CD14-positive monocyte (primary cell): Measurements from ENCODE around the gene BLNK. TPM values are rescaled to one million over a fixed set of nuclear protein-coding genes. Genes with fewer than 3 reads are reported as not detected.

Source experiments
- DNase-seq, 3 donors: peaks; one replicate each; pipeline ENCODE4 v3.0.0-alpha.2; 2011 to 2022
- H2AFZ ChIP-seq: 2 replicates; pipeline ENCODE4 v1.6.0; 2012; ENCODE audit warnings: mild to moderate bottlenecking, low read depth, low read length, inconsistent platforms; ENCODE audit not compliant: insufficient read depth, poor library complexity, severe bottlenecking
- H3K27ac ChIP-seq, 2 donors: 1 replicate in 1 of 2; 2 replicates in 1 of 2; pipeline ENCODE4 v1.5.1; 2012 to 2013; ENCODE audit warnings: low read length in 2 of 2, control low read depth in 1 of 2, inconsistent platforms in 1 of 2, low read depth in 1 of 2, mild to moderate bottlenecking in 1 of 2
- H3K27me3 ChIP-seq, 2 donors: one replicate each; pipeline versions ENCODE4 v1.6.0 to v1.6.1; 2011 to 2013; ENCODE audit warnings: low read length in 2 of 2; ENCODE audit not compliant: control insufficient read depth in 2 of 2, insufficient read depth in 2 of 2
- H3K36me3 ChIP-seq, 2 donors: replicated peaks in 1 of 2; 1 replicate in 1 of 2; 2 replicates in 1 of 2; pipeline versions ENCODE4 v1.5.1 to v1.6.1; 2012 to 2013; ENCODE audit warnings: low read length in 2 of 2, control low read depth in 1 of 2, inconsistent platforms in 1 of 2, mild to moderate bottlenecking in 1 of 2; ENCODE audit not compliant: insufficient read depth in 2 of 2, control insufficient read depth in 1 of 2
- H3K4me1 ChIP-seq, 2 donors: 1 replicate in 1 of 2; 2 replicates in 1 of 2; pipeline versions ENCODE4 v1.5.1 to v1.6.1; 2012 to 2013; ENCODE audit warnings: low read length in 2 of 2, control low read depth in 1 of 2, inconsistent platforms in 1 of 2, mild to moderate bottlenecking in 1 of 2, moderate library complexity in 1 of 2; ENCODE audit not compliant: insufficient read depth in 2 of 2, control insufficient read depth in 1 of 2
- H3K4me2 ChIP-seq: replicated peaks from 2 replicates; pipeline ENCODE3; 2012; ENCODE audit warnings: low read length, moderate library complexity, mild to moderate bottlenecking; ENCODE audit not compliant: poor library complexity, severe bottlenecking; ENCODE audit errors: extremely low read depth
- H3K4me3 ChIP-seq, 3 experiments: fragments of 200-600 bp in 1 of 3; sonication (generic) in 1 of 3; replicated peaks in 1 of 3; 1 replicate in 2 of 3; 2 replicates in 1 of 3; pipeline ENCODE4 v1.5.1; 2011 to 2013; ENCODE audit warnings: low read length in 3 of 3, mild to moderate bottlenecking in 3 of 3, control low read depth in 2 of 3, low read depth in 2 of 3, inconsistent platforms in 1 of 3, moderate library complexity in 1 of 3
- H3K79me2 ChIP-seq: 2 replicates; pipeline ENCODE4 v1.6.0; 2012; ENCODE audit warnings: mild to moderate bottlenecking, control low read depth, inconsistent platforms, low read length, moderate library complexity; ENCODE audit not compliant: insufficient read depth
- H3K9ac ChIP-seq: 2 replicates; pipeline ENCODE4 v1.6.0; 2017; ENCODE audit warnings: low read length, mild to moderate bottlenecking; ENCODE audit not compliant: insufficient read depth, poor library complexity, severe bottlenecking
- H3K9me3 ChIP-seq, 2 donors: replicated peaks in 1 of 2; 1 replicate in 1 of 2; 2 replicates in 1 of 2; pipeline versions ENCODE4 v1.5.1 to v1.6.1; 2012 to 2013; ENCODE audit warnings: low read length in 2 of 2, control low read depth in 1 of 2; ENCODE audit not compliant: control insufficient read depth in 1 of 2, insufficient read depth in 1 of 2
- H4K20me1 ChIP-seq: 2 replicates; pipeline ENCODE4 v1.6.0; 2012; ENCODE audit warnings: mild to moderate bottlenecking, low read length, control low read depth, moderate library complexity; ENCODE audit not compliant: insufficient read depth
- H3K27ac Mint-ChIP-seq, 7 donors: one replicate each; pipeline ENCODE4 v1.8.0; 2020; ENCODE audit warnings: mild to moderate bottlenecking in 7 of 7, mixed read lengths in 7 of 7, moderate library complexity in 6 of 7, inconsistent platforms in 2 of 7
- H3K27me3 Mint-ChIP-seq, 3 donors: one replicate each; pipeline ENCODE4 v1.8.0; 2021 to 2022; ENCODE audit warnings: low read depth in 3 of 3, mild to moderate bottlenecking in 3 of 3, mixed read lengths in 3 of 3, moderate library complexity in 3 of 3, inconsistent platforms in 1 of 3
- H3K36me3 Mint-ChIP-seq, 2 donors: one replicate each; pipeline ENCODE4 v1.8.0; 2020; ENCODE audit warnings: mixed read lengths in 2 of 2, inconsistent platforms in 1 of 2, mild to moderate bottlenecking in 1 of 2
- H3K4me1 Mint-ChIP-seq: one replicate; pipeline ENCODE4 v1.8.0; 2020; ENCODE audit warnings: mild to moderate bottlenecking, mixed read lengths
- H3K4me3 Mint-ChIP-seq, 2 donors: one replicate each; pipeline ENCODE4 v1.8.0; 2020; ENCODE audit warnings: mild to moderate bottlenecking in 2 of 2, mixed read lengths in 2 of 2, moderate library complexity in 1 of 2
- H3K9me3 Mint-ChIP-seq, 7 donors: one replicate each; pipeline ENCODE4 v1.8.0; 2020 to 2022; ENCODE audit warnings: mixed read lengths in 7 of 7, mild to moderate bottlenecking in 6 of 7, moderate library complexity in 6 of 7, inconsistent platforms in 2 of 7
- CTCF ChIP-seq: fragments of 200-600 bp; IDR thresholded peaks from one replicate; pipeline ENCODE4 v1.8.0; 2022; ENCODE audit warnings: antibody characterized with exemption, mild to moderate bottlenecking
- WGBS: methylation state at CpG from one replicate; pipeline ENCODE4 v1.1.5; 2013; ENCODE audit warnings: missing lambda C conversion rate; ENCODE audit not compliant: insufficient coverage; 5-methylcytosine and 5-hydroxymethylcytosine counted together
- intact Hi-C, 2 donors: fragments of 100-400 bp; cut with micrococcal nuclease; formaldehyde crosslinking; loops; one replicate each; pipeline versions ENCODE4 v1.15.0 to v1.15.1; 2023
- polyA plus RNA-seq, 3 donors: library from polyadenylated mRNA; depleted of rRNA in 1 of 3; unstranded in 2 of 3; stranded (reverse) in 1 of 3; fragments of 300-500 nt in 2 of 3; fragments of >200 nt in 1 of 3; fragmentation: Illumina TruSeq in 2 of 3; gene quantifications; 1 replicate in 2 of 3; 2 replicates in 1 of 3; pipeline ENCODE4 v1.2.3, GENCODE V29; 2012 to 2021

BLNK gene
- polyA plus RNA-seq, 3 donors, result 1.4 to 1.9 (median 1.5) TPM

- H3K36me3 Mint-ChIP-seq, result peaks cover 0 to 1% of the 10 kb centered on the region in 2 donors
- DNase-seq, result no peak
- Histone ChIP-seq H3K9ac (no peak overlapping the region), H3K27ac (no peak overlapping the region), H3K4me3 (no peak overlapping the region), H3K4me1 (peaks cover 26 to 30% of the 10 kb centered on the region in 2 donors), H4K20me1 (no peaks in the 10 kb centered on the region), H3K36me3 (no peaks in the 10 kb centered on the region), H3K4me2 (no peak overlapping the region), H2AFZ (no peak overlapping the region), H3K79me2 (no peaks in the 10 kb centered on the region), H3K9me3 (no peaks in the 10 kb centered on the region), H3K27me3 (no peaks in the 10 kb centered on the region)
- WGBS, result no CpG with 5 or more reads among the region's 3 CpGs
- H3K4me1 Mint-ChIP-seq, result peaks cover 38% of the 10 kb centered on the region
- H3K9me3 Mint-ChIP-seq, result peaks cover 0 to 2% (median 0%) of the 10 kb centered on the region in 7 donors
- H3K27me3 Mint-ChIP-seq, result peaks cover 0 to 3% (median 2%) of the 10 kb centered on the region in 3 donors
- TF ChIP-seq CTCF, result no peak
- H3K4me3 Mint-ChIP-seq, result peak overlapping the region in 1 of 2 donors; percentile 20
- peak overlapping the region in 1 of 7 donors; percentile 12 for H3K27ac Mint-ChIP-seq
- intact Hi-C loops, result no loop called here
These were observed 9.4 kb downstream of the BLNK start for GRCh38 chr10:96261930-96262329.

- no CpG with 5 or more reads among the region's 2 CpGs for WGBS
These were observed 10.2 kb downstream of the BLNK start for GRCh38 chr10:96261132-96261531.

More at GRCh38 chr10:96261132-96261531, 10.2 kb downstream of the BLNK start:
- no peaks in the 10 kb centered on the region for H4K20me1 ChIP-seq
- no peak overlapping the region for H2AFZ ChIP-seq
- no peaks in the 10 kb centered on the region for H3K79me2 ChIP-seq
- no peak overlapping the region for H3K9ac ChIP-seq
- no peak overlapping the region for H3K4me2 ChIP-seq
- Mint-ChIP-seq H3K36me3 (peaks cover 0 to 2% of the 10 kb centered on the region in 2 donors), H3K4me3 (no peak overlapping the region), H3K27me3 (peaks cover 0 to 3% (median 2%) of the 10 kb centered on the region in 3 donors), H3K27ac (no peak overlapping the region), H3K9me3 (peaks cover 0 to 1% (median 0%) of the 10 kb centered on the region in 7 donors), H3K4me1 (peaks cover 39% of the 10 kb centered on the region)
- H3K9me3 ChIP-seq, result no peaks in the 10 kb centered on the region
- H3K27ac ChIP-seq, result no peak overlapping the region
- intact Hi-C loops, result no loop called here
- no peak for TF ChIP-seq CTCF
- no peaks in the 10 kb centered on the region for H3K36me3 ChIP-seq
- peaks cover 26 to 30% of the 10 kb centered on the region in 2 donors for H3K4me1 ChIP-seq
- no peaks in the 10 kb centered on the region for H3K27me3 ChIP-seq
- no peak for DNase-seq
- H3K4me3 ChIP-seq, result no peak overlapping the region
